GM13977 (cell line): ENCODE results near the gene ZC3HAV1L.

Source experiments
- DNase-seq: peaks from one replicate; pipeline ENCODE4 v3.0.0; 2012; ENCODE audit warnings: low spot score
- CTCF ChIP-seq: IDR thresholded peaks from 2 replicates; pipeline ENCODE4 v1.5.1; 2012; ENCODE audit warnings: mild to moderate bottlenecking, control low read depth; ENCODE audit not compliant: insufficient read depth; ENCODE audit errors: extremely low read depth, missing control alignments
- in situ Hi-C: fragments of 300-500 bp; cut with MboI; formaldehyde crosslinking; loops from one replicate; pipeline ENCODE4 v1.12.0; 2022; ENCODE audit warnings: low sequenced_read_pairs, low pct_unique_long_range_greater_than_20kb, mixed read lengths, inconsistent platforms; ENCODE audit not compliant: unreplicated experiment

ZC3HAV1L gene

GRCh38 chr7:139035586-139036353 lies at the start of gene ZC3HAV1L:
Gene ZC3HAV1L (minus strand): TSS chr7:139036042. CDS start chr7:139036017, 25 bp downstream.
- no peak for TF ChIP-seq CTCF
- peak; percentile 91 for DNase-seq
- in situ Hi-C loops = no loop called here

GRCh38 chr7:139084709-139085108 lies 48.9 kb upstream of the ZC3HAV1L start:
- TF ChIP-seq CTCF = no peak
- in situ Hi-C loops = no loop called here
- no peak for DNase-seq

- no peak for TF ChIP-seq CTCF
- DNase-seq = no peak
- in situ Hi-C loops = no loop called here
Observed at GRCh38 chr7:139081584-139081983, 45.7 kb upstream of the ZC3HAV1L start.

GRCh38 chr7:139080905-139081304 lies 45.1 kb upstream of the ZC3HAV1L start:
- no peak for DNase-seq
- no peak for TF ChIP-seq CTCF
- in situ Hi-C loops = no loop called here

- no peak for TF ChIP-seq CTCF
- DNase-seq = no peak
- in situ Hi-C loops = no loop called here
Observed at GRCh38 chr7:139079861-139080260, 44.0 kb upstream of the ZC3HAV1L start.

GRCh38 chr7:139078911-139079310 lies 43.1 kb upstream of the ZC3HAV1L start:
- no peak for DNase-seq
- in situ Hi-C loops = no loop called here
- no peak for TF ChIP-seq CTCF
